ENCODE measurements around the gene ADAM15. TPM values are rescaled to one million over a fixed set of nuclear protein-coding genes. Genes with fewer than 3 reads are reported as not detected.

ADAM15 gene
- total RNA-seq, 1 donor from 2014 or later: 15.7 TPM

DNA sequence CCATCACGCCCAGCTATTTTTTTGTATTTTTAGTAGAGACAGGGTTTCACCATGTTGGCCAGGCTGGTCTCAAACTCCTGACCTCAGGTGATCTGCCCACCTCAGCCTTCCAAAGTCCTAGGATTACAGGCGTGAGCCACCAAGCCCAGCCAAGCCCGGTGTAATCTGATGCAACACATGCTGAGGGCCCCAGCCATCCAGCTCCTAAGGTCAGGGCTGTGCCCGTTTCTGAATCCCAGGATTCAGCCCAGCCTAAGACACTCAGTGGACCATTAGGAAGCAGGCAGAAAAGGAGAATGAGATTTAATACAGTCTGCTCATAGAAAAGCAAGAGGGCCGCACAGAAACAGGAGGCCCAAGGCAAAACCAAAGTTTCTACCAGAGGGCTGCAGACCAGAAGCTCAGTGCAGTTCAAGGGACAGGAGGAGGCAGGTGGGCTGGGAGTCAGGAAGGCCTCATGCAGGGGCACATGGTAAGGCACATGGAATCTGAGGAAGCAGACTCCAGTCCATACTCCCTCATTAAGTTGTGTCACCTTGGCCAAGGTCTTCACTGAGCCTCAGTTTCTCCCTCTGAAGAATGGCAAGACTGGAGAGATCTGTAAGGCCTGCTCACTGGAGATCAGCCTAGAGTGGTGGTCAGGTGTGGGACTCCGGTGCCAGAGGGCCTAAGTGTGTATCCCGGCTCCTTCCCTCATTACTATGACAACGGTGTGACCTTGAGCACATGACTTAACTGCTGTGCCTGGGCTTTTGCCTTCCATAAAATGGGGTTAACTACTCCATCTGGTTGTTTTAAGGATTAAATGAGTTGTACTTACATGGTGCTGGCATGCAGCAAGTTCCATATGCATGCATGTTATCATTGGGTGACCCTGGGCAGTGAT, 2.4 kb upstream of the ADAM15 start:
- TF ChIP-seq, protein P1, sequence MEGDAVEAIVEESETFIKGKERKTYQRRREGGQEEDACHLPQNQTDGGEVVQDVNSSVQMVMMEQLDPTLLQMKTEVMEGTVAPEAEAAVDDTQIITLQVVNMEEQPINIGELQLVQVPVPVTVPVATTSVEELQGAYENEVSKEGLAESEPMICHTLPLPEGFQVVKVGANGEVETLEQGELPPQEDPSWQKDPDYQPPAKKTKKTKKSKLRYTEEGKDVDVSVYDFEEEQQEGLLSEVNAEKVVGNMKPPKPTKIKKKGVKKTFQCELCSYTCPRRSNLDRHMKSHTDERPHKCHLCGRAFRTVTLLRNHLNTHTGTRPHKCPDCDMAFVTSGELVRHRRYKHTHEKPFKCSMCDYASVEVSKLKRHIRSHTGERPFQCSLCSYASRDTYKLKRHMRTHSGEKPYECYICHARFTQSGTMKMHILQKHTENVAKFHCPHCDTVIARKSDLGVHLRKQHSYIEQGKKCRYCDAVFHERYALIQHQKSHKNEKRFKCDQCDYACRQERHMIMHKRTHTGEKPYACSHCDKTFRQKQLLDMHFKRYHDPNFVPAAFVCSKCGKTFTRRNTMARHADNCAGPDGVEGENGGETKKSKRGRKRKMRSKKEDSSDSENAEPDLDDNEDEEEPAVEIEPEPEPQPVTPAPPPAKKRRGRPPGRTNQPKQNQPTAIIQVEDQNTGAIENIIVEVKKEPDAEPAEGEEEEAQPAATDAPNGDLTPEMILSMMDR (IDR thresholded peaks at IDR 0.05): no peak
- TF ChIP-seq EZH2phosphoT487 (IDR thresholded peaks at IDR 0.05) (no peak), EZH2 (IDR thresholded peaks at IDR 0.05) (no peak)
- Histone ChIP-seq H3K79me2 (ENCODE audit: low read depth) (no peaks in the 10 kb centered on the region), H3K4me2 (no peak overlapping the region), H3K9me3 (ENCODE audit: low read depth) (no peaks in the 10 kb centered on the region), H4K20me1 (ENCODE audit: low read depth) (peaks cover 16% of the 10 kb centered on the region), H3K36me3 (no peaks in the 10 kb centered on the region), H3K9ac (no peak overlapping the region), H3K4me3 (no peak overlapping the region), H3F3A (ENCODE audit: low read depth) (peaks cover 25% of the 10 kb centered on the region), H3K27ac (no peak overlapping the region), H3K4me1 (peaks cover 20% of the 10 kb centered on the region), H2AFZ (replicated peaks) (no peak overlapping the region), H3K27me3 (peaks cover 20% of the 10 kb centered on the region)
- peaks cover 62% of the 10 kb centered on the region for H3K4me1 Mint-ChIP-seq
- no peaks in the 10 kb centered on the region for H3K9me3 Mint-ChIP-seq
- no peaks in the 10 kb centered on the region for H3K36me3 Mint-ChIP-seq
- peaks cover 10% of the 10 kb centered on the region for H3K27me3 Mint-ChIP-seq (ENCODE audit: insufficient read depth, low read depth)
- H3K27ac Mint-ChIP-seq: no peak overlapping the region
- peak overlapping the region; percentile 90 for H3K4me3 Mint-ChIP-seq
- no peak for DNase-seq (ENCODE audit: low spot score)

DNA sequence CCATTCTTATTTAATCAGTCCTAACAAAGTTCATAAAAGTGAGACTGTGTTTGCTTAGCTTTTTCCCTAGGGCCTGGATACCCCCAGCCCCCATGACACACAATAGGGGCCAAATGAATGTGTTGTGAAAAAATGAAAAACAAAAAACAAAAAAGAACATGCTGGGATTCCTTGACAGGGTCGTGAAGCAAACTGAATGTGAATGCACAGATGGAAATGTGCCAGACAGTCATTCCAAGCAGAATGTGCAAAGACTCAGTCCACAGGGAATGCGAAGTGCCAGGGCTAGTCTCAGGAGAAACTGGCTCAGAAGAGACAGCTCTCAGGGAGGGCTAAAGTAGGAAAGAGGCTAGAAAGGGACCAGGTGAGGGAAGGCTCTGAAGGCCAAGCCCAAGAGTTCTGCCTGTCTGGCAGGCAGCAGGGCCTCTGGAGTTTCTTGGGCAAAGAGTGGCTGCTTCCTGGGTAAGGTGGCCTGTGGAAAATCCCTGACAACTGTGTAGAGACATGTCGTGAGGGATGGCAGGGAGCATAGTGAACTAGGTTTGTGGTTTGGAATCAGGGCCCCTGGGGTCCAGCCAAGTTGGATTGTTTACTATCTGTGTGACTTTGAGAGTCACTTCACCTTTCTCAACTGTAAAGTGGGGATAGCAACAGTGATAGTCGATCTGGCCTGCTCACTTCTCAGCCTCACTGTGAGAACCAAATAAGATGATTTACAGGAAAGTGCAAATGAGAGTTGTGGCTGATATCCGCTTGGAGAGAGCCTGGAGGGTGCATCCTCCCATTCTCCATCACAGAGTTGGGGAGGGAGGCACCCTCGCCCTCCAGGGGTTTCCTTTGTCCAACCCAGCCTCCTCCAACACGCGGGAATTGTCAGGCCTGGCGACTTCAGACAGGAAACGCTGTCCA, 1.2 kb upstream of the ADAM15 start:
- Histone ChIP-seq H3K4me2 (peak overlapping the region; percentile 89), H4K20me1 (ENCODE audit: low read depth) (peaks cover 16% of the 10 kb centered on the region), H2AFZ (replicated peaks) (no peak overlapping the region), H3K4me3 (peak overlapping the region; percentile 72), H3K79me2 (ENCODE audit: low read depth) (no peaks in the 10 kb centered on the region), H3K36me3 (no peaks in the 10 kb centered on the region), H3K27me3 (peaks cover 20% of the 10 kb centered on the region), H3K9me3 (ENCODE audit: low read depth) (no peaks in the 10 kb centered on the region), H3K4me1 (peaks cover 16% of the 10 kb centered on the region), H3K9ac (no peak overlapping the region), H3F3A (ENCODE audit: low read depth) (peaks cover 25% of the 10 kb centered on the region), H3K27ac (no peak overlapping the region)
- peak overlapping the region; percentile 94 for H3K27ac Mint-ChIP-seq
- TF ChIP-seq EZH2 (IDR thresholded peaks at IDR 0.05) (no peak), EZH2phosphoT487 (IDR thresholded peaks at IDR 0.05) (no peak)
- TF ChIP-seq, protein P1 (IDR thresholded peaks at IDR 0.05): no peak
- peaks cover 9% of the 10 kb centered on the region for H3K27me3 Mint-ChIP-seq (ENCODE audit: insufficient read depth, low read depth)
- peak overlapping the region; percentile 90 for H3K4me3 Mint-ChIP-seq
- no peaks in the 10 kb centered on the region for H3K36me3 Mint-ChIP-seq
- peaks cover 51% of the 10 kb centered on the region for H3K4me1 Mint-ChIP-seq
- DNase-seq (ENCODE audit: low spot score): no peak
- no peaks in the 10 kb centered on the region for H3K9me3 Mint-ChIP-seq

DNA sequence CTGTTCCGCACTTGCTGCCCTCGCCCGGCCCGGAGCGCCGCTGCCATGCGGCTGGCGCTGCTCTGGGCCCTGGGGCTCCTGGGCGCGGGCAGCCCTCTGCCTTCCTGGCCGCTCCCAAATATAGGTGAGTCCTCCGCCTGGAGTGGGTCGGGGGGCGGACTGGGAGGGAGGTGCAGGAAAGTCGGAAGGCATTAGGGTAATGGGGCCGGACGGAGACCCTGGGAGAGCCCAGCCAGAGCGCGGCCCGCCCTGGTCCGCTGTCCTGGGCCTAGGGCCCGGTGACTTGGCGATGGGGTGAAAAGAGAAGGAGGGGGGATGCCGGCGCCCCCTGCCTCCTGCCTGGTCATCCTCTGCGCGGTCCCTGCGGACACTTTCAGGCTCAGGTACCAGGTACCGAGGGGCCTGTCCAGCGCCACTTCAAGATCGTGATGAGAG, 243 bp downstream of the ADAM15 start:
- Mint-ChIP-seq H3K36me3 (no peaks in the 10 kb centered on the region), H3K27ac (no peak overlapping the region), H3K4me1 (peaks cover 42% of the 10 kb centered on the region), H3K4me3 (peak overlapping the region; percentile 84), H3K9me3 (no peaks in the 10 kb centered on the region), H3K27me3 (ENCODE audit: insufficient read depth, low read depth) (peaks cover 11% of the 10 kb centered on the region)
- Histone ChIP-seq H2AFZ (replicated peaks) (peak overlapping the region; percentile 86), H3K27me3 (peaks cover 20% of the 10 kb centered on the region), H4K20me1 (ENCODE audit: low read depth) (peaks cover 16% of the 10 kb centered on the region), H3K79me2 (ENCODE audit: low read depth) (no peaks in the 10 kb centered on the region), H3K4me3 (peak overlapping the region; percentile 72), H3K27ac (no peak overlapping the region), H3F3A (ENCODE audit: low read depth) (peaks cover 25% of the 10 kb centered on the region), H3K36me3 (no peaks in the 10 kb centered on the region), H3K9ac (no peak overlapping the region), H3K4me2 (peak overlapping the region; percentile 89), H3K9me3 (ENCODE audit: low read depth) (no peaks in the 10 kb centered on the region), H3K4me1 (peaks cover 16% of the 10 kb centered on the region)
- no peak for TF ChIP-seq EZH2phosphoT487 (IDR thresholded peaks at IDR 0.05)
- TF ChIP-seq, protein P1 (IDR thresholded peaks at IDR 0.05): no peak
- no peak for DNase-seq (ENCODE audit: low spot score)

Measured in neural progenitor cell (in vitro differentiated cells).